GM12878 (cell line): ENCODE data around the gene SNX11. TPM values are rescaled to one million over a fixed set of nuclear protein-coding genes. Genes with fewer than 3 reads are reported as not detected.
A peak's percentile ranks its signal among the peaks of the same experiment; 100 is the strongest.

Experiments used
- ATAC-seq: fragments of 200-7000 bp; cut with Tn5 transposase; 3 replicates; pipeline ENCODE4 v1.9.1; 2020; ENCODE audit warnings: mild to moderate bottlenecking, moderate library complexity
- BruUV-seq: library from RNA; stranded (reverse); fragments of 400-500 nt; replicated peaks from 2 replicates; lab custom pipeline; 2021; lab: Mats Ljungman, UMichigan
- CTCF ChIA-PET: fragments of 300-600 bp; sonication (Branson Sonifier 250); formaldehyde crosslinking; extraction: SDS; loops from one replicate; lab custom pipeline; 2021; ENCODE audit warnings: inconsistent platforms; lab: Yijun Ruan, JAX
- POLR2A ChIA-PET: fragments of 350-600 bp; formaldehyde crosslinking; extraction: SDS; loops from one replicate; lab custom pipeline; 2021; ENCODE audit warnings: inconsistent platforms; lab: Charles Lee
- RAD21 ChIA-PET: fragments of 300-600 bp; sonication (Branson Sonifier 250); formaldehyde crosslinking; loops from one replicate; lab custom pipeline; 2023; ENCODE audit warnings: antibody characterized with exemption; ENCODE audit not compliant: unreplicated experiment; lab: Charles Lee
- SMC1A ChIA-PET: fragments of 300-600 bp; sonication (Branson Sonifier 250); formaldehyde crosslinking; loops from one replicate; lab custom pipeline; 2023; ENCODE audit not compliant: unreplicated experiment, uncharacterized antibody; lab: Charles Lee
- DNase-seq: peaks from one replicate; pipeline ENCODE4 v3.0.0-alpha.2; 2011; ENCODE audit warnings: low read depth, low spot score
- FAIRE-seq: peaks from 3 replicates; lab custom pipeline; 2011; peaks lifted over from hg19 to GRCh38; lab: Jason Lieb, UNC
- H2AFZ ChIP-seq: 2 replicates; pipeline ENCODE4 v1.6.0; 2011; ENCODE audit warnings: low read depth, low read length, control low read depth; ENCODE audit not compliant: control insufficient read depth
- H3K27ac ChIP-seq: 2 replicates; pipeline ENCODE4 v1.5.1; 2011; ENCODE audit warnings: control low read depth; ENCODE audit not compliant: control insufficient read depth, insufficient read depth
- H3K27me3 ChIP-seq, 2 experiments: replicated peaks in 1 of 2; 2 replicates each; pipeline versions ENCODE4 v1.6.0 to v1.6.1; 2011; ENCODE audit warnings: low read length in 1 of 2; ENCODE audit not compliant: control insufficient read depth in 2 of 2, insufficient read depth in 2 of 2
- H3K36me3 ChIP-seq, 2 experiments: 2 replicates each; pipeline ENCODE4 v1.5.1; 2011; ENCODE audit warnings: low read length in 1 of 2; ENCODE audit not compliant: control insufficient read depth in 2 of 2, insufficient read depth in 2 of 2
- H3K4me1 ChIP-seq: 2 replicates; pipeline ENCODE4 v1.6.1; 2011; ENCODE audit warnings: mild to moderate bottlenecking, low read length, moderate library complexity, mixed read lengths; ENCODE audit not compliant: control insufficient read depth, insufficient read depth
- H3K4me2 ChIP-seq: 2 replicates; pipeline ENCODE4 v1.6.0; 2011; ENCODE audit warnings: control low read depth; ENCODE audit not compliant: control insufficient read depth, insufficient read depth
- H3K4me3 ChIP-seq: fragments of 200-600 bp; sonication (generic); 2 replicates; pipeline ENCODE4 v1.5.1; 2016
- H3K79me2 ChIP-seq: 2 replicates; pipeline ENCODE4 v1.6.0; 2011; ENCODE audit warnings: low read length; ENCODE audit not compliant: control insufficient read depth, insufficient read depth
- H3K9ac ChIP-seq: 2 replicates; pipeline ENCODE4 v1.8.0; 2011; ENCODE audit warnings: low read length, control low read depth, mixed read lengths; ENCODE audit not compliant: control insufficient read depth, insufficient read depth
- H3K9me3 ChIP-seq: replicated peaks from 3 replicates; pipeline ENCODE4 v1.5.1; 2011; ENCODE audit warnings: mild to moderate bottlenecking, low read length; ENCODE audit not compliant: control insufficient read depth, insufficient read depth
- H4K20me1 ChIP-seq: 2 replicates; pipeline ENCODE4 v1.6.0; 2011; ENCODE audit not compliant: control insufficient read depth, insufficient read depth
- CHD2 ChIP-seq: IDR thresholded peaks from 2 replicates; pipeline ENCODE4 v1.6.1; 2011; ENCODE audit warnings: low read depth, low read length, improper control_type of control experiment, borderline replicate concordance
- CTCF ChIP-seq, 3 experiments: IDR thresholded peaks in 2 of 3; conservative IDR thresholded peaks in 1 of 3; 2 replicates each; pipeline ENCODE4 v1.5.1; 2011; ENCODE audit warnings: low read depth in 3 of 3, low read length in 3 of 3, mild to moderate bottlenecking in 3 of 3, control low read depth in 2 of 3, moderate library complexity in 2 of 3, inconsistent platforms in 1 of 3, mixed read lengths in 1 of 3; ENCODE audit not compliant: control insufficient read depth in 2 of 3, insufficient read depth in 1 of 3; ENCODE audit errors: extremely low read depth in 1 of 3
- MYC ChIP-seq: IDR thresholded peaks from 2 replicates; pipeline ENCODE4 v1.6.1; 2011; ENCODE audit warnings: mild to moderate bottlenecking, low read length, moderate library complexity, inconsistent platforms; ENCODE audit not compliant: insufficient read depth, insufficient replicate concordance, insufficient read length, severe bottlenecking
- POLR2A ChIP-seq: IDR thresholded peaks from 2 replicates; pipeline ENCODE4 v1.6.1; 2011; ENCODE audit warnings: low read depth, mild to moderate bottlenecking, low read length
- RAD21 ChIP-seq: IDR thresholded peaks from 2 replicates; pipeline ENCODE4 v1.6.1; 2011; ENCODE audit warnings: mild to moderate bottlenecking, low read depth, low read length, moderate library complexity; ENCODE audit not compliant: insufficient read depth
- RELB ChIP-seq: fragments of 450-650 bp; IDR thresholded peaks from 2 replicates; pipeline ENCODE4 v1.6.1; 2017; ENCODE audit warnings: low read depth, mild to moderate bottlenecking, moderate library complexity
- RUNX3 ChIP-seq: IDR thresholded peaks from 2 replicates; pipeline ENCODE4 v1.6.1; 2012; ENCODE audit warnings: low read length, inconsistent platforms
- SMC3 ChIP-seq: IDR thresholded peaks from 2 replicates; pipeline ENCODE4 v1.6.1; 2011; ENCODE audit warnings: low read length, improper control_type of control experiment, borderline replicate concordance
- WGBS: methylation state at CpG from one replicate; pipeline ENCODE4 v1.1.6; 2016; ENCODE audit warnings: low lambda C conversion rate; ENCODE audit not compliant: insufficient replicate concordance, insufficient coverage; ENCODE audit errors: missing lambda C conversion rate; 5-methylcytosine and 5-hydroxymethylcytosine counted together
- in situ Hi-C: fragments of 300-500 bp; cut with MboI; formaldehyde crosslinking; loops from 9 replicates; pipeline ENCODE4 v1.14.3; 2018; ENCODE audit warnings: mixed read lengths
- intact Hi-C: fragments of 100-400 bp; cut with micrococcal nuclease; formaldehyde crosslinking; loops from one replicate; pipeline ENCODE4 v1.14.2; 2022; ENCODE audit not compliant: unreplicated experiment
- polyA plus RNA-seq, 11 experiments: library from polyadenylated mRNA; depleted of rRNA in 4 of 11; unstranded in 6 of 11; stranded (reverse) in 5 of 11; fragments of >200 nt; fragmentation: Nextera tagmentation in 4 of 11; fragmentation: Illumina TruSeq in 1 of 11; extraction: Ambion mirVana in 4 of 11; extraction: Trizol in 1 of 11; gene quantifications; 1 replicate in 1 of 11; 2 replicates in 10 of 11; pipeline versions ENCODE4 v1.2.1 to v1.2.3, GENCODE V29; 2011 to 2016; ENCODE audit warnings: inconsistent platforms in 2 of 11, missing spikeins in 2 of 11, low read depth in 1 of 11
- total RNA-seq, 4 experiments: library from RNA; depleted of rRNA in 3 of 4; stranded (reverse); fragments of >200 nt in 3 of 4; fragmentation: Illumina TruSeq in 1 of 4; extraction: Trizol in 1 of 4; gene quantifications; 2 replicates each; pipeline versions ENCODE4 v1.2.1 to v1.2.3, GENCODE V29; 2013 to 2021

Gene SNX11
- total and polyA plus RNA-seq, 10 of the 15 experiments (the other 5 are each of a cell fraction or from before 2014, with no cell fraction given): 34.2 to 127 (median 61.8) TPM

- peak; percentile 13; the same call in 1 of the 2 replicates for TF ChIP-seq RUNX3
- no peak for TF ChIP-seq POLR2A
- no peak for TF ChIP-seq CHD2
- TF ChIP-seq MYC: no peak
- TF ChIP-seq SMC3: peak; percentile 81
- peak; percentile 91 for TF ChIP-seq RAD21
- TF ChIP-seq RELB: no peak
- peak; percentile 76 to 88 (median 80) for TF ChIP-seq CTCF (IDR thresholded peaks at IDR 0.05 in 2 of 3, conservative IDR thresholded peaks at IDR 0.05 in 1 of 3; ENCODE audit: control insufficient read depth in 2 of 3, extremely low read depth in 1 of 3, insufficient read depth in 1 of 3, low read depth in 3 of 3, low read length in 3 of 3)
- no peaks in the 10 kb centered on the region for H4K20me1 ChIP-seq
- ATAC-seq (peak; percentile 91), DNase-seq (no peak), FAIRE-seq (peak; percentile 94)
- in situ Hi-C loops: no loop called here
- H3K9me3 ChIP-seq: no peaks in the 10 kb centered on the region
- ChIA-PET SMC1A (interaction anchor here (0.7 to 16.1 kb wide), 8 partner anchors 13 to 458 kb away, joined by 3 to 205 read pairs (median 9); partner anchors contain the start of gene SNX11), POLR2A (interaction anchor here (0.6 kb wide), 1 partner anchor 8 kb away, joined by 4 read pairs; no protein-coding TSS in a partner anchor), RAD21 (interaction anchor here (0.6 to 6.7 kb wide), 13 partner anchors 12 to 462 kb away, joined by 3 to 92 read pairs (median 5); partner anchors contain the start of genes NFE2L1 and SNX11), CTCF (interaction anchor here (0.7 to 8.5 kb wide), 17 partner anchors 10 to 479 kb away, joined by 3 to 223 read pairs (median 5); partner anchors contain the start of gene SNX11)
- H3K4me3 ChIP-seq: no peak overlapping the region
- H2AFZ ChIP-seq: no peak overlapping the region
- no peaks in the 10 kb centered on the region for H3K79me2 ChIP-seq
- H3K36me3 ChIP-seq: no peaks in the 10 kb centered on the region; a peak in 1 of 4 replicates
- H3K4me1 ChIP-seq: no peaks in the 10 kb centered on the region
- H3K27ac ChIP-seq: no peak overlapping the region
- no peak overlapping the region for H3K9ac ChIP-seq
- no TSS peak for BruUV-seq
- 22% methylated on average over 3 of the region's 4 CpGs for WGBS
- intact Hi-C loops: loop anchor here (1.0 kb wide), 2 partner anchors 51 to 106 kb away; no protein-coding TSS in a partner anchor
- H3K27me3 ChIP-seq: no peaks in the 10 kb centered on the region
- H3K4me2 ChIP-seq: no peak overlapping the region
Observed at GRCh38 chr17:48131216-48131824, 23.8 kb downstream of the SNX11 start.
